Endothelial cell of umbilical vein (primary cell): Measurements from ENCODE around the gene CA14. TPM values are rescaled to one million over a fixed set of nuclear protein-coding genes. Genes with fewer than 3 reads are reported as not detected.

Source experiments
- BruUV-seq: library from RNA; stranded (reverse); fragments of 400-500 nt; replicated peaks from 2 replicates; lab custom pipeline; 2021; lab: Mats Ljungman, UMichigan
- CTCF ChIA-PET: fragments of 300-600, 350-600 bp; sonication (Branson Sonifier 250); formaldehyde crosslinking; loops from one replicate; lab custom pipeline; 2021; ENCODE audit warnings: antibody characterized with exemption, inconsistent platforms; lab: Charles Lee
- POLR2A ChIA-PET: fragments of 300-600, 350-600 bp; sonication (Branson Sonifier 250); formaldehyde crosslinking; loops from one replicate; lab custom pipeline; 2021; ENCODE audit warnings: antibody characterized with exemption, inconsistent platforms; lab: Charles Lee
- DNase-seq: peaks from one replicate; pipeline ENCODE4 v3.0.0-alpha.2; 2011; ENCODE audit warnings: low read depth, low spot score
- FAIRE-seq: peaks from 2 replicates; lab custom pipeline; 2011; peaks lifted over from hg19 to GRCh38; lab: Jason Lieb, UNC
- H2AFZ ChIP-seq: 2 replicates; pipeline ENCODE4 v1.6.0; 2012; ENCODE audit warnings: low read depth, low read length, control low read depth, inconsistent platforms
- H3K27ac ChIP-seq: 2 replicates; pipeline ENCODE4 v1.5.1; 2011; ENCODE audit warnings: low read depth, mild to moderate bottlenecking, control low read depth, low read length, moderate library complexity; ENCODE audit not compliant: insufficient read depth
- H3K27me3 ChIP-seq, 2 experiments: 2 replicates each; pipeline versions ENCODE4 v1.6.0 to v1.6.1; 2011; ENCODE audit warnings: low read length in 2 of 2, mixed read lengths in 1 of 2; ENCODE audit not compliant: control insufficient read depth in 2 of 2, insufficient read depth in 2 of 2
- H3K36me3 ChIP-seq, 2 experiments: 2 replicates in 1 of 2; 3 replicates in 1 of 2; pipeline ENCODE4 v1.5.1; 2011; ENCODE audit warnings: low read length in 2 of 2, mild to moderate bottlenecking in 1 of 2, moderate library complexity in 1 of 2; ENCODE audit not compliant: control insufficient read depth in 2 of 2, insufficient read depth in 2 of 2; ENCODE audit errors: extremely low read depth in 1 of 2
- H3K4me1 ChIP-seq: 3 replicates; pipeline ENCODE4 v1.5.1; 2011; ENCODE audit warnings: mild to moderate bottlenecking, low read length; ENCODE audit not compliant: control insufficient read depth, insufficient read depth; ENCODE audit errors: extremely low read depth
- H3K4me2 ChIP-seq: 2 replicates; pipeline ENCODE4 v1.6.1; 2011; ENCODE audit warnings: low read length, control low read depth, mixed read lengths; ENCODE audit not compliant: insufficient read depth
- H3K4me3 ChIP-seq, 3 experiments: fragments of 200-600 bp in 1 of 3; sonication (generic), shearing (Covaris generic) in 1 of 3; replicated peaks in 1 of 3; 2 replicates each; pipeline ENCODE4 v1.5.1; 2011 to 2016; ENCODE audit warnings: control low read depth in 3 of 3, low read length in 3 of 3, mild to moderate bottlenecking in 2 of 3, inconsistent platforms in 1 of 3, low read depth in 1 of 3, moderate library complexity in 1 of 3; ENCODE audit not compliant: insufficient read depth in 1 of 3
- H3K79me2 ChIP-seq: 2 replicates; pipeline ENCODE4 v1.6.0; 2012; ENCODE audit warnings: low read length, inconsistent platforms; ENCODE audit not compliant: control insufficient read depth, insufficient read depth
- H3K9ac ChIP-seq: replicated peaks from 2 replicates; pipeline ENCODE3; 2011; ENCODE audit warnings: low read length, control low read depth; ENCODE audit not compliant: insufficient read depth; ENCODE audit errors: extremely low read depth
- H3K9me1 ChIP-seq: replicated peaks from 3 replicates; pipeline ENCODE4 v1.6.0; 2011; ENCODE audit warnings: mild to moderate bottlenecking, low read length; ENCODE audit not compliant: control insufficient read depth, insufficient read depth; ENCODE audit errors: extremely low read depth
- H3K9me3 ChIP-seq: replicated peaks from 2 replicates; pipeline ENCODE4 v1.5.1; 2012; ENCODE audit warnings: low read length, inconsistent platforms; ENCODE audit not compliant: control insufficient read depth, insufficient read depth
- H4K20me1 ChIP-seq: replicated peaks from 2 replicates; pipeline ENCODE3; 2011; ENCODE audit warnings: mild to moderate bottlenecking, low read length; ENCODE audit not compliant: control insufficient read depth, insufficient read depth; ENCODE audit errors: extremely low read depth
- CTCF ChIP-seq, 2 donors: IDR thresholded peaks; 1 replicate in 1 of 2; 2 replicates in 1 of 2; pipeline ENCODE4 v1.5.1; 2011; ENCODE audit warnings: low read length in 2 of 2, mild to moderate bottlenecking in 2 of 2, moderate library complexity in 2 of 2, control low read depth in 1 of 2, inconsistent platforms in 1 of 2, low read depth in 1 of 2; ENCODE audit not compliant: insufficient read depth in 1 of 2; ENCODE audit errors: extremely low read depth in 1 of 2
- EZH2 ChIP-seq: IDR thresholded peaks from 2 replicates; pipeline ENCODE4 v1.6.1; 2012; ENCODE audit warnings: borderline replicate concordance, low read depth, mild to moderate bottlenecking, moderate library complexity, low read length, inconsistent platforms; ENCODE audit not compliant: severe bottlenecking
- FOS ChIP-seq: IDR thresholded peaks from 2 replicates; pipeline ENCODE4 v1.6.1; 2011; ENCODE audit warnings: mild to moderate bottlenecking, low read length, moderate library complexity, borderline replicate concordance; ENCODE audit not compliant: insufficient read depth
- GATA2 ChIP-seq: IDR thresholded peaks from 2 replicates; pipeline ENCODE4 v1.7.0; 2011; ENCODE audit warnings: low read depth, mild to moderate bottlenecking, moderate library complexity, mixed read lengths, low read length; ENCODE audit not compliant: insufficient read length, insufficient read depth
- MAX ChIP-seq: IDR thresholded peaks from 2 replicates; pipeline ENCODE4 v1.6.1; 2011; ENCODE audit not compliant: insufficient read depth, insufficient read length
- POLR2A ChIP-seq: IDR thresholded peaks from 2 replicates; pipeline ENCODE4 v1.6.1; 2012; ENCODE audit warnings: low read depth, mild to moderate bottlenecking, control low read depth, low read length
- POLR2AphosphoS5 ChIP-seq: IDR thresholded peaks from 2 replicates; pipeline ENCODE4 v1.6.1; 2012; ENCODE audit warnings: low read depth, mild to moderate bottlenecking, control low read depth, low read length, moderate library complexity; ENCODE audit not compliant: insufficient read depth
- dilution Hi-C: fragments of 300-500 bp; cut with MboI; formaldehyde crosslinking; loops from one replicate; pipeline ENCODE4 v1.15.0; 2019; ENCODE audit warnings: low sequenced_read_pairs; ENCODE audit not compliant: extremely low pct_ligation_motif_present
- intact Hi-C: fragments of 100-400 bp; cut with micrococcal nuclease; formaldehyde crosslinking; loops from one replicate; pipeline ENCODE4 v1.10.0; 2022
- polyA plus RNA-seq, 4 experiments: library from polyadenylated mRNA; depleted of rRNA in 3 of 4; stranded (reverse) in 3 of 4; unstranded in 1 of 4; fragments of >200 nt; gene quantifications; 2 replicates each; pipeline versions ENCODE4 v1.2.1 to v1.2.3, GENCODE V29; 2011 to 2012; ENCODE audit warnings: missing spikeins in 1 of 4
- total RNA-seq: library from RNA; stranded (reverse); gene quantifications from 2 replicates; pipeline ENCODE4 v1.2.3, GENCODE V29; 2021

CA14 gene
- total and polyA plus RNA-seq, 2 donors (not counting 3 experiments of a cell fraction or from before 2014, with no cell fraction given): not detected

GRCh38 chr1:150259217-150259616 is 1.6 kb downstream of the CA14 start:
- Histone ChIP-seq H3K36me3 (no peaks in the 10 kb centered on the region), H3K4me2 (no peak overlapping the region), H2AFZ (no peak overlapping the region), H3K9me1 (no peaks in the 10 kb centered on the region), H3K4me3 (no peak overlapping the region), H3K27me3 (peaks cover 15 to 27% of the 10 kb centered on the region in 2 experiments), H3K4me1 (peaks cover 7% of the 10 kb centered on the region), H3K9me3 (no peaks in the 10 kb centered on the region), H4K20me1 (no peaks in the 10 kb centered on the region), H3K79me2 (no peaks in the 10 kb centered on the region), H3K9ac (no peak overlapping the region), H3K27ac (no peak overlapping the region)
- ChIA-PET CTCF (interaction anchor here (0.9 to 13.2 kb wide), 2 partner anchors 16 to 105 kb away, joined by 3 to 466 read pairs; partner anchors contain the start of genes APH1A, C1orf54, CIART and RPRD2), POLR2A (no interaction called here)
- DNase-seq (no peak), FAIRE-seq (no peak)
- intact Hi-C loops (loop anchor here (5.0 kb wide), 1 partner anchor 663 kb away; no protein-coding TSS in a partner anchor), dilution Hi-C loops (no loop called here)
- no TSS peak for BruUV-seq
- no peak for TF ChIP-seq MAX
- no peak for TF ChIP-seq FOS
- no peak for TF ChIP-seq POLR2A
- no peak for TF ChIP-seq EZH2
- no peak for TF ChIP-seq GATA2
- no peak for TF ChIP-seq POLR2AphosphoS5
- TF ChIP-seq CTCF (IDR thresholded peaks at IDR 0.05; ENCODE audit: extremely low read depth in 1 of 2, insufficient read depth in 1 of 2, low read depth in 1 of 2, low read length in 2 of 2): no peak
